MG63 (cell line): ENCODE data around the gene PSMC1. TPM values are rescaled to one million over a fixed set of nuclear protein-coding genes. Genes with fewer than 3 reads are reported as not detected.

Experiments used
- DNase-seq: peaks from one replicate; pipeline ENCODE4 v3.0.0-alpha.2; 2020
- H3K27me3 ChIP-seq: fragments of 250-450 bp; sonication (Bioruptor Pico); 2 replicates; pipeline ENCODE4 v1.5.1; 2020; ENCODE audit warnings: mild to moderate bottlenecking, moderate library complexity
- H3K36me3 ChIP-seq: fragments of 250-450 bp; sonication (Bioruptor Pico); 2 replicates; pipeline ENCODE4 v1.5.1; 2020; ENCODE audit warnings: mild to moderate bottlenecking, moderate library complexity
- H3K4me3 ChIP-seq: fragments of 250-450 bp; sonication (Bioruptor Pico); 2 replicates; pipeline ENCODE4 v1.5.1; 2020; ENCODE audit warnings: mild to moderate bottlenecking, moderate library complexity
- H3K9me3 ChIP-seq: fragments of 250-450 bp; sonication (Bioruptor Pico); 2 replicates; pipeline ENCODE4 v1.5.1; 2020; ENCODE audit warnings: mild to moderate bottlenecking, moderate library complexity
- total RNA-seq: library from RNA; depleted of rRNA; stranded (reverse); fragments of >200 nt; shearing (Covaris generic); gene quantifications from 2 replicates; pipeline ENCODE4 v1.2.3, GENCODE V29; 2014; ENCODE audit warnings: low replicate concordance

PSMC1 gene
- total RNA-seq, 1 experiment from 2014 or later: 135 TPM

- H3K4me3 ChIP-seq: no peak overlapping the region
- peak; percentile 49 for DNase-seq
- H3K36me3 ChIP-seq: peaks cover 22% of the 10 kb centered on the region
- no peaks in the 10 kb centered on the region for H3K9me3 ChIP-seq
- no peaks in the 10 kb centered on the region for H3K27me3 ChIP-seq
These were observed 17.2 kb downstream of the PSMC1 start for GRCh38 chr14:90273532-90273931.

GRCh38 chr14:90274019-90274418 lies 17.7 kb downstream of the PSMC1 start:
- H3K4me3 ChIP-seq: no peak overlapping the region
- peaks cover 22% of the 10 kb centered on the region for H3K36me3 ChIP-seq
- no peak for DNase-seq
- H3K27me3 ChIP-seq: no peaks in the 10 kb centered on the region
- no peaks in the 10 kb centered on the region for H3K9me3 ChIP-seq

GRCh38 chr14:90274808-90275457 lies 18.6 kb downstream of the PSMC1 start:
- Histone ChIP-seq H3K27me3 (no peaks in the 10 kb centered on the region), H3K9me3 (no peaks in the 10 kb centered on the region), H3K36me3 (peaks cover 20% of the 10 kb centered on the region), H3K4me3 (no peak overlapping the region)
- no peak for DNase-seq

GRCh38 chr14:90275458-90275814 lies 19.1 kb downstream of the PSMC1 start:
- DNase-seq: no peak
- Histone ChIP-seq H3K27me3 (no peaks in the 10 kb centered on the region), H3K9me3 (no peaks in the 10 kb centered on the region), H3K4me3 (no peak overlapping the region), H3K36me3 (peaks cover 15% of the 10 kb centered on the region)

GRCh38 chr14:90275820-90276219 lies 19.5 kb downstream of the PSMC1 start:
- Histone ChIP-seq H3K9me3 (no peaks in the 10 kb centered on the region), H3K27me3 (no peaks in the 10 kb centered on the region), H3K4me3 (no peak overlapping the region), H3K36me3 (peaks cover 11% of the 10 kb centered on the region)
- DNase-seq: no peak

- Histone ChIP-seq H3K36me3 (peaks cover 4% of the 10 kb centered on the region), H3K27me3 (no peaks in the 10 kb centered on the region), H3K9me3 (no peaks in the 10 kb centered on the region), H3K4me3 (no peak overlapping the region)
- DNase-seq: no peak
These were observed 20.5 kb downstream of the PSMC1 start for GRCh38 chr14:90276646-90277367.

- Histone ChIP-seq H3K27me3 (no peaks in the 10 kb centered on the region), H3K4me3 (no peak overlapping the region), H3K36me3 (peaks cover 3% of the 10 kb centered on the region), H3K9me3 (no peaks in the 10 kb centered on the region)
- no peak for DNase-seq
These were observed 21.3 kb downstream of the PSMC1 start for GRCh38 chr14:90277581-90278198.

- Histone ChIP-seq H3K4me3 (no peak overlapping the region), H3K27me3 (no peaks in the 10 kb centered on the region), H3K9me3 (no peaks in the 10 kb centered on the region), H3K36me3 (no peaks in the 10 kb centered on the region; the same call in none of the 2 replicates)
- DNase-seq: no peak
These were observed 22.1 kb downstream of the PSMC1 start for GRCh38 chr14:90278199-90279175.

- no peak for DNase-seq
- Histone ChIP-seq H3K36me3 (no peaks in the 10 kb centered on the region; the same call in none of the 2 replicates), H3K27me3 (no peaks in the 10 kb centered on the region), H3K9me3 (no peaks in the 10 kb centered on the region), H3K4me3 (no peak overlapping the region)
These were observed 23.7 kb downstream of the PSMC1 start for GRCh38 chr14:90280096-90280495.

GRCh38 chr14:90281261-90281660 lies 24.9 kb downstream of the PSMC1 start:
- no peaks in the 10 kb centered on the region; the same call in none of the 2 replicates for H3K36me3 ChIP-seq
- no peaks in the 10 kb centered on the region for H3K9me3 ChIP-seq
- DNase-seq: peak; percentile 47
- no peak overlapping the region for H3K4me3 ChIP-seq
- H3K27me3 ChIP-seq: no peaks in the 10 kb centered on the region

- no peak for DNase-seq
- no peaks in the 10 kb centered on the region for H3K9me3 ChIP-seq
- no peak overlapping the region for H3K4me3 ChIP-seq
- H3K27me3 ChIP-seq: no peaks in the 10 kb centered on the region
- H3K36me3 ChIP-seq: no peaks in the 10 kb centered on the region; the same call in none of the 2 replicates
These were observed 25.4 kb downstream of the PSMC1 start for GRCh38 chr14:90281756-90282155.

- Histone ChIP-seq H3K36me3 (peaks cover 13% of the 10 kb centered on the region), H3K9me3 (no peaks in the 10 kb centered on the region), H3K27me3 (no peaks in the 10 kb centered on the region), H3K4me3 (no peak overlapping the region)
- DNase-seq: no peak
These were observed 31.4 kb downstream of the PSMC1 start for GRCh38 chr14:90287791-90288190.

- no peak for DNase-seq
- Histone ChIP-seq H3K36me3 (peaks cover 13% of the 10 kb centered on the region), H3K27me3 (no peaks in the 10 kb centered on the region), H3K4me3 (no peak overlapping the region), H3K9me3 (no peaks in the 10 kb centered on the region)
These were observed 32.5 kb downstream of the PSMC1 start for GRCh38 chr14:90288651-90289355.

GRCh38 chr14:90290337-90291011 lies 34.1 kb downstream of the PSMC1 start:
- Histone ChIP-seq H3K9me3 (no peaks in the 10 kb centered on the region), H3K27me3 (no peaks in the 10 kb centered on the region), H3K4me3 (no peak overlapping the region), H3K36me3 (peaks cover 13% of the 10 kb centered on the region)
- no peak for DNase-seq

GRCh38 chr14:90291699-90292098 lies 35.3 kb downstream of the PSMC1 start:
- H3K4me3 ChIP-seq: no peak overlapping the region
- no peak for DNase-seq
- H3K27me3 ChIP-seq: no peaks in the 10 kb centered on the region
- no peaks in the 10 kb centered on the region for H3K9me3 ChIP-seq
- H3K36me3 ChIP-seq: peaks cover 13% of the 10 kb centered on the region
